ENCODE data around the gene PLEKHA7.

- TF ChIP-seq, protein P1, sequence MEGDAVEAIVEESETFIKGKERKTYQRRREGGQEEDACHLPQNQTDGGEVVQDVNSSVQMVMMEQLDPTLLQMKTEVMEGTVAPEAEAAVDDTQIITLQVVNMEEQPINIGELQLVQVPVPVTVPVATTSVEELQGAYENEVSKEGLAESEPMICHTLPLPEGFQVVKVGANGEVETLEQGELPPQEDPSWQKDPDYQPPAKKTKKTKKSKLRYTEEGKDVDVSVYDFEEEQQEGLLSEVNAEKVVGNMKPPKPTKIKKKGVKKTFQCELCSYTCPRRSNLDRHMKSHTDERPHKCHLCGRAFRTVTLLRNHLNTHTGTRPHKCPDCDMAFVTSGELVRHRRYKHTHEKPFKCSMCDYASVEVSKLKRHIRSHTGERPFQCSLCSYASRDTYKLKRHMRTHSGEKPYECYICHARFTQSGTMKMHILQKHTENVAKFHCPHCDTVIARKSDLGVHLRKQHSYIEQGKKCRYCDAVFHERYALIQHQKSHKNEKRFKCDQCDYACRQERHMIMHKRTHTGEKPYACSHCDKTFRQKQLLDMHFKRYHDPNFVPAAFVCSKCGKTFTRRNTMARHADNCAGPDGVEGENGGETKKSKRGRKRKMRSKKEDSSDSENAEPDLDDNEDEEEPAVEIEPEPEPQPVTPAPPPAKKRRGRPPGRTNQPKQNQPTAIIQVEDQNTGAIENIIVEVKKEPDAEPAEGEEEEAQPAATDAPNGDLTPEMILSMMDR (IDR thresholded peaks at IDR 0.05), result no peak
- TF ChIP-seq POLR2AphosphoS5 (IDR thresholded peaks at IDR 0.05), result no peak
- no peak for TF ChIP-seq POLR2A (IDR thresholded peaks at IDR 0.05)
Observed at GRCh38 chr11:16813126-16813525, 201.1 kb downstream of the PLEKHA7 start.
